ENCODE data around the gene DIS3L2. TPM values are rescaled to one million over a fixed set of nuclear protein-coding genes. Genes with fewer than 3 reads are reported as not detected.
"Not testable (repeated sequence)": the region's sequence is repeated elsewhere in the genome, so short reads cannot be mapped to it uniquely, and the experiment has no call there.

The DIS3L2 gene
- total RNA-seq, 3 donors from 2014 or later (not counting 1 experiment from before 2014, with no cell fraction given) = 56.4 to 63.6 (median 59.4) TPM

- Mint-ChIP-seq H3K9me3 (peaks cover 0 to under 1% of the 10 kb centered on the region in 2 donors), H3K36me3 (peaks cover 13% of the 10 kb centered on the region)
- intact Hi-C loops (cut with micrococcal nuclease) = no loop called here
Measured at GRCh38 chr2:232029346-232029745, 67.8 kb downstream of the DIS3L2 start.

GRCh38 chr2:232030229-232030628 is 68.7 kb downstream of the DIS3L2 start:
- Histone ChIP-seq H3K27ac (ENCODE audit: low read length) (no peak overlapping the region), H3K36me3 (ENCODE audit: control insufficient read depth, insufficient read depth, low read length) (peaks cover 5% of the 10 kb centered on the region), H3K4me1 (ENCODE audit: control insufficient read depth, insufficient read depth, low read length) (no peaks in the 10 kb centered on the region), H3K27me3 (ENCODE audit: control insufficient read depth, insufficient read depth, low read length) (no peaks in the 10 kb centered on the region), H3K4me3 (ENCODE audit: low read length) (no peak overlapping the region), H3K9me3 (ENCODE audit: control insufficient read depth, insufficient read depth, low read length) (no peaks in the 10 kb centered on the region)
- no peak for TF ChIP-seq CTCF (IDR thresholded peaks at IDR 0.05)
- no peaks in the 10 kb centered on the region for H3K27me3 Mint-ChIP-seq (ENCODE audit: low read depth in 2 of 2)
- no peak overlapping the region for H3K4me3 Mint-ChIP-seq
- no peak for DNase-seq
- peaks cover 0 to 4% of the 10 kb centered on the region in 2 donors for H3K9me3 Mint-ChIP-seq
- peaks cover 16% of the 10 kb centered on the region for H3K36me3 Mint-ChIP-seq
- no peak for ATAC-seq
- intact Hi-C loops (cut with micrococcal nuclease) = no loop called here
- H3K4me1 Mint-ChIP-seq = peaks cover 48 to 50% of the 10 kb centered on the region in 2 donors
- 100% methylated on average over 2 of the region's 2 CpGs for WGBS (ENCODE audit: insufficient coverage)
- H3K27ac Mint-ChIP-seq = no peak overlapping the region

More at GRCh38 chr2:232029346-232029745, 67.8 kb downstream of the DIS3L2 start:
- no peak for ATAC-seq
- peak overlapping the region; percentile 44 to 52 for H3K27ac Mint-ChIP-seq
- no peaks in the 10 kb centered on the region for H3K27me3 Mint-ChIP-seq (ENCODE audit: low read depth in 2 of 2)
- Histone ChIP-seq H3K9me3 (ENCODE audit: control insufficient read depth, insufficient read depth, low read length) (no peaks in the 10 kb centered on the region), H3K27me3 (ENCODE audit: control insufficient read depth, insufficient read depth, low read length) (no peaks in the 10 kb centered on the region), H3K4me1 (ENCODE audit: control insufficient read depth, insufficient read depth, low read length) (no peaks in the 10 kb centered on the region), H3K4me3 (ENCODE audit: low read length) (no peak overlapping the region), H3K36me3 (ENCODE audit: control insufficient read depth, insufficient read depth, low read length) (peaks cover 10% of the 10 kb centered on the region), H3K27ac (ENCODE audit: low read length) (no peak overlapping the region)
- no peak for TF ChIP-seq CTCF (IDR thresholded peaks at IDR 0.05)
- DNase-seq = no peak
- peaks cover 39 to 44% of the 10 kb centered on the region in 2 donors for H3K4me1 Mint-ChIP-seq
- WGBS (ENCODE audit: insufficient coverage) = 59% methylated on average over 3 of the region's 4 CpGs
- H3K4me3 Mint-ChIP-seq = no peak overlapping the region

- H3K4me3 Mint-ChIP-seq; ATAC-seq; H3K9me3 ChIP-seq (ENCODE audit: control insufficient read depth, insufficient read depth, low read length); H3K4me1 ChIP-seq (ENCODE audit: control insufficient read depth, insufficient read depth, low read length); intact Hi-C loops (cut with micrococcal nuclease); H3K27me3 ChIP-seq (ENCODE audit: control insufficient read depth, insufficient read depth, low read length); DNase-seq; H3K9me3 Mint-ChIP-seq; H3K36me3 ChIP-seq (ENCODE audit: control insufficient read depth, insufficient read depth, low read length); H3K27ac Mint-ChIP-seq; H3K27me3 Mint-ChIP-seq (ENCODE audit: low read depth in 2 of 2); H3K27ac ChIP-seq (ENCODE audit: low read length); H3K4me3 ChIP-seq (ENCODE audit: low read length): not testable (repeated sequence)
- peaks cover 40 to 61% of the 10 kb centered on the region in 2 donors for H3K4me1 Mint-ChIP-seq
- H3K36me3 Mint-ChIP-seq = peaks cover 25% of the 10 kb centered on the region
- 88% methylated on average over 2 of the region's 2 CpGs for WGBS (ENCODE audit: insufficient coverage)
Measured at GRCh38 chr2:232035292-232035691, 73.8 kb downstream of the DIS3L2 start.

GRCh38 chr2:232036876-232037275 is 75.4 kb downstream of the DIS3L2 start:
- H3K9me3 ChIP-seq (ENCODE audit: control insufficient read depth, insufficient read depth, low read length); H3K27me3 Mint-ChIP-seq (ENCODE audit: low read depth in 2 of 2); H3K4me3 ChIP-seq (ENCODE audit: low read length); H3K27ac ChIP-seq (ENCODE audit: low read length); H3K4me3 Mint-ChIP-seq; intact Hi-C loops (cut with micrococcal nuclease); H3K36me3 ChIP-seq (ENCODE audit: control insufficient read depth, insufficient read depth, low read length); H3K4me1 ChIP-seq (ENCODE audit: control insufficient read depth, insufficient read depth, low read length); H3K9me3 Mint-ChIP-seq; H3K27ac Mint-ChIP-seq; ATAC-seq; H3K27me3 ChIP-seq (ENCODE audit: control insufficient read depth, insufficient read depth, low read length); DNase-seq: not testable (repeated sequence)
- Mint-ChIP-seq H3K4me1 (peaks cover 44 to 64% of the 10 kb centered on the region in 2 donors), H3K36me3 (peaks cover 22% of the 10 kb centered on the region)
- 100% methylated on average over 4 of the region's 4 CpGs for WGBS (ENCODE audit: insufficient coverage)
